Vagina (tissue), 2 donors: ENCODE data around the gene CCDC9B.

ENCODE experiments used
- POLR2AphosphoS5 ChIP-seq, 2 donors: sonication (generic); formaldehyde crosslinking; IDR thresholded peaks; one replicate each; pipeline ENCODE4 v1.9.0; 2017; ENCODE audit warnings: antibody characterized with exemption in 2 of 2, mild to moderate bottlenecking in 2 of 2, low read depth in 1 of 2; ENCODE audit not compliant: insufficient read depth in 1 of 2
- TF ChIP-seq, protein P1 (sequence below), 3 experiments: fragments of 450-650 bp in 2 of 3; fragments of 200-600 bp in 1 of 3; sonication (generic) in 1 of 3; IDR thresholded peaks; one replicate each; pipeline ENCODE4 v1.5.1; 2017 to 2019; ENCODE audit warnings: antibody characterized with exemption in 3 of 3, mild to moderate bottlenecking in 2 of 3, moderate library complexity in 2 of 3

DNA sequence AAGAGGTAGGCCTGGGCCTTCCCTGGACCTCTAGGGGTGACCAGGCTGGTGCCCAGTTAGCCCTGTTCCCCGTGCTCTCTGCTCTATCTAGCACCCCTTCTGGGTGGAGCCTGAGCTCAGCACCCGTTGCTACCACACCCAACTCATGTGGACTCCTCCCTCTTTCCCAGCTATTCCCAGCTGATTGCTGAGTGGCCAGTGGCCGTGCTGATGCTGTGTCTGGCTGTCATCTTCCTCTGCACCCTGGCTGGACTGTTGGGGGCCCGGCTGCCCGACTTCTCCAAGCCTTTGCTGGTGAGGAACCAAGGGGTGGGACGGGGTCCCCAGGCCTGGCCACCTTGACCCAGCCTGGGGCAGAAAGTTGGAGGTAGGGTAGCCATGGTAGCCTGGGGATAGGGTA is 23.5 kb upstream of the CCDC9B start:
- TF ChIP-seq, protein P1, sequence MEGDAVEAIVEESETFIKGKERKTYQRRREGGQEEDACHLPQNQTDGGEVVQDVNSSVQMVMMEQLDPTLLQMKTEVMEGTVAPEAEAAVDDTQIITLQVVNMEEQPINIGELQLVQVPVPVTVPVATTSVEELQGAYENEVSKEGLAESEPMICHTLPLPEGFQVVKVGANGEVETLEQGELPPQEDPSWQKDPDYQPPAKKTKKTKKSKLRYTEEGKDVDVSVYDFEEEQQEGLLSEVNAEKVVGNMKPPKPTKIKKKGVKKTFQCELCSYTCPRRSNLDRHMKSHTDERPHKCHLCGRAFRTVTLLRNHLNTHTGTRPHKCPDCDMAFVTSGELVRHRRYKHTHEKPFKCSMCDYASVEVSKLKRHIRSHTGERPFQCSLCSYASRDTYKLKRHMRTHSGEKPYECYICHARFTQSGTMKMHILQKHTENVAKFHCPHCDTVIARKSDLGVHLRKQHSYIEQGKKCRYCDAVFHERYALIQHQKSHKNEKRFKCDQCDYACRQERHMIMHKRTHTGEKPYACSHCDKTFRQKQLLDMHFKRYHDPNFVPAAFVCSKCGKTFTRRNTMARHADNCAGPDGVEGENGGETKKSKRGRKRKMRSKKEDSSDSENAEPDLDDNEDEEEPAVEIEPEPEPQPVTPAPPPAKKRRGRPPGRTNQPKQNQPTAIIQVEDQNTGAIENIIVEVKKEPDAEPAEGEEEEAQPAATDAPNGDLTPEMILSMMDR (IDR thresholded peaks at IDR 0.05): no peak
- no peak for TF ChIP-seq POLR2AphosphoS5 (IDR thresholded peaks at IDR 0.05; ENCODE audit: insufficient read depth in 1 of 2, low read depth in 1 of 2)
